ENCODE data around the gene MAN1B1.
"Not testable (repeated sequence)": the region's sequence is repeated elsewhere in the genome, so short reads cannot be mapped to it uniquely, and the experiment has no call there.

Gene MAN1B1

DNA sequence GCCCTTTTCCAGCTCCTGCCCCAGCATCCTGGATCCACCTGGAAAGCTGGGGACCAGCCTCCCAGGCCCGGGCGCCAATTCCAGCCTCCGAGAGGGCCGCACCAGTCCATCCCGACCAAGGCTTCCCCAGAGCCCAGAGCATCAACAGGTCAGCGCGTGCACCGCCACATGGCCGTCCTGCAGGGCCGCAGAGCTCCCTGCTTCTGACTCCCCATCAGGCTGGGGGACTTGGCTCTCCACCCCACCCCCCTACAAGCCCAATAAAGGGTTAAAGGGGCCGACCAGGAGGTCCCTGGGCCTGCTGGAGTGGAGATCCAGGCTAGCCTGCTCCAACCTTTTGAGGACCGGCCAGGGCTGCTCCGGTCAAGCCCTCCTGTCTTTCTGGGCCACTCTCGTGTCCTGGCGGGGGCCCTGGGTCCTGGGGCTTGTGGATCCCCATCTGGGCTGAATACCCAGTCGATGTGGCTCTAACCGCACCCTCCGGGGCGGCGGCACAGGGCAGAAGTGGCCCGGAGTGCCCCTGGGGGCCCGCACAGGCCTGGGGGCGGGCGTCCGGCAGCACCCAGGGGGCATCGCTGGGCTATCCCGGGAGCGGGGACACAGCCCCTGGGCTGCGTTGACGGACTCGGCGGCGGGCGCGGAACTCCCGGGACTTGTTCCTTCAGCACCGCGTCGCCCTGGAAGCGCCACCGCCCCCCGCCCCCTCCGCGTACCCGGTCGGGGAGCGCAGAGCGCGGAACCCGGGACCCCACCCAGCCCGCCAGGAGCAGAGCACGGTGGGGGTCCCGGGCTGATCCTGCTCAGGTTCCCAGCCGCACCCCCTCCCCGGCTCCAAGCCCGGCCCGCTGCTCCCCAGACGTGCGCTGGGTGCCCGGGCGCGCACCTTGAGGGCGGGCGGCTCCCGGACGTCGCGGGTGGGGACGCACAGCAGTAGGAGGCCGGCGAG, 33.5 kb upstream of the MAN1B1 start:
- DNase-seq (ENCODE audit: low read depth in 2 of 2): no peak

DNA sequence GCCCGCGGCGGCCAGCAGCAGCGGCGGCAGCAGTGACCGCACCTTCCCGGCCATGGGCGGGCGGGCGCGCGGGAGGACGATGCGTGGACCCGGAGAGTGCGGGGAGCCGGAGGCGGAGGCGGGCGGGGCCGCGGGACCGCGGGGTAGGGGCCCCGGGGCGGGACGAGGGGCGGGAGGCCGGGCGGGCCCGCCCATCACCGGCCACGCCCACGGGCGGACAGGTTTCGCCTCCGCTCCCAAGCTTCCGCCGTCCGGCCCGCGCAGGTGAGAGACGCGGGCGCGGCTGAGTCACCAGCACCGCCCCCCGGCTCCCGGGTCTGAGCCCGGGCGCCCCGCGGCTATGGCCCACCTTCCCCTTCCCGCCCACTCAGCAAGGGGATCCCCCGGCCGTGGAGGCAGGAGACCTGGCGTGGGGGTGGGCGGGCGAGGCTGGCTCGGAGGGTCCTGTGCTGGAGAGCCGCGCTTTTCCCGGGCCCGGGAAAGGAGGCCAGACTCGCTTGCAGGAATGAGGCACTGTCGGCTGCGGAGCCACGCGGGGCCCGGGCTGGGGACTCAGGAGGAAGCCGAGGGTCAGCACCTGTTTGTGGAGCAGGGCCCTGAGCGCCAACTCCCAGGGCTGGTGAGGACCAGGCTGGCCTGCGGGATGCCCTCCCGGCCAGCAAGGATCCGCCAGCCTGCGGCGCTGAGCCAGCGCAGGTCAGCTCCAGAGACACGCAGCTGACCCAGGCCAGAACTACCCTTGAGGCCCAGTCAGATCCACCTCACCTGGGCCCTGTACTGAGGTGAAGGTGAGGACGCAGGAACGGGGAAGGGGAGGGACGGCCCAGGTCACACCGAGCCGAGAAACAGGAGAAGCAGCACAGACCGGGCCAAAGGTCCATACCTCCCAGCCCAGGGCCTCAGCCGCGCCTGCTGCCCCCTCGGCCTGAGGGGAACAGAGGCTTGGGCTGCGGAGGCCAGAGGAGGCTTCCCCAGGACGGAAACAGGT, 32.5 kb upstream of the MAN1B1 start, which contains the start of gene ENTPD2:
Gene ENTPD2, minus strand, starts transcription at position 118 of the 988 bp plus-strand sequence. Its CDS starts 64 bp downstream, at position 54.
- no peak for DNase-seq (ENCODE audit: low read depth in 2 of 2)

- no peak for DNase-seq (ENCODE audit: low read depth in 2 of 2)
Observed at GRCh38 chr9:137054932-137055384, 31.8 kb upstream of the MAN1B1 start.

GRCh38 chr9:137055385-137056364, 31.1 kb upstream of the MAN1B1 start:
- no peak for DNase-seq (ENCODE audit: low read depth in 2 of 2)

DNA sequence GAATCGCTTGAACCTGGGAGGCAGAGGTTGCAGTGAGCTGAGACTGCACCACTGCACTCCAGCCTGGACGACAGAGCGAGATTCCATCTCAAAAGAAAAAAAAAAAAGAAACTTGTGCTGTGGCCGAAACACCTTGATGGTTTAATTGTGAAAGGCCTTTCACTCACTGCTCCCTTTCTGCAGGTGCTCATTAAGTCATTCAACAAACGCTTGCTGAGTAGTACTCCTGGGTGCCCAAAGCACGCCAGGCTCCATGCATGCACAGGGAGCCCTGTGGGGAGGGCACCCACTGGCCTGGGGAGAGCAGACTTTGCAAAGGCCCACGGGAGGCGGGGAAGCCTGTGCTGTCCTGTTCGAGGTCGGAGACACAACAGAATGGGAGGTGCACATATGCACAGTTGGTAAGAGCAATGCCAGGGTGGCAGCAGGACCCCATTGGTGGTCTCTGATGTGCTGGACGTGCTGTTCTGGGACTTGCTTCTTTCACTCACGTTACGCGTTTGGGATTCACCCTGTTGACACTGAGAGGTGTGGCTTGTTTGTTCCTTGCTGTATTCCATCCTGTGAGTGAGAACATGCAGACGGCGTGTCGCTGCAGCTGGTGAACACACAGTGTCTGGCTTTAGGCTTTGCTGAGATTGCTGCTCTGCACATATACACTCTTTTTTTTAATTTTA, 29.9 kb upstream of the MAN1B1 start:
- DNase-seq (ENCODE audit: low read depth in 2 of 2): no peak

GRCh38 chr9:137057545-137057944, 29.2 kb upstream of the MAN1B1 start:
- DNase-seq (ENCODE audit: low read depth in 2 of 2): no peak

- no peak for DNase-seq (ENCODE audit: low read depth in 2 of 2)
Observed at GRCh38 chr9:137058521-137059234, 28.1 kb upstream of the MAN1B1 start.

DNA sequence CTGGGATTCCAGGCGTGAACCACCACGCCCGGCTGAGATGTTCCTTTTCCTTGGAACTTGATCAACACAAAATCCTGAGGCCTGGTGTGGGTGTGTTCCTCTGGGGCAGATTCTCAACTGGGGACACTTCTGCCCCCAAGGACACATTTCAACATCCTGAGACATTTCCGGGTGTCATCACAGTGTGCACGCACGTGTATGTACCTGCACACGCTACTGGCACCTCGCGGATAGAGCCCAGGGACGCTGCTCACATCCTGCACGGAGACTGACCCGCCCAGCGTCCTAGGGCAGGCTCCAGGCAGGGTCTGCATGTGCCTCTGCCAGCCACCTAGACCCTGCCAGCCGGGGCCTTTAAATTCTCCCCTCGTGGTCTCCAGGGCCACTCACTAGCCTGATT, 24.4 kb upstream of the MAN1B1 start:
- no peak for DNase-seq (ENCODE audit: low read depth in 2 of 2)

GRCh38 chr9:137062798-137063197, 24.0 kb upstream of the MAN1B1 start:
- DNase-seq (ENCODE audit: low read depth in 2 of 2): not testable (repeated sequence)

DNA sequence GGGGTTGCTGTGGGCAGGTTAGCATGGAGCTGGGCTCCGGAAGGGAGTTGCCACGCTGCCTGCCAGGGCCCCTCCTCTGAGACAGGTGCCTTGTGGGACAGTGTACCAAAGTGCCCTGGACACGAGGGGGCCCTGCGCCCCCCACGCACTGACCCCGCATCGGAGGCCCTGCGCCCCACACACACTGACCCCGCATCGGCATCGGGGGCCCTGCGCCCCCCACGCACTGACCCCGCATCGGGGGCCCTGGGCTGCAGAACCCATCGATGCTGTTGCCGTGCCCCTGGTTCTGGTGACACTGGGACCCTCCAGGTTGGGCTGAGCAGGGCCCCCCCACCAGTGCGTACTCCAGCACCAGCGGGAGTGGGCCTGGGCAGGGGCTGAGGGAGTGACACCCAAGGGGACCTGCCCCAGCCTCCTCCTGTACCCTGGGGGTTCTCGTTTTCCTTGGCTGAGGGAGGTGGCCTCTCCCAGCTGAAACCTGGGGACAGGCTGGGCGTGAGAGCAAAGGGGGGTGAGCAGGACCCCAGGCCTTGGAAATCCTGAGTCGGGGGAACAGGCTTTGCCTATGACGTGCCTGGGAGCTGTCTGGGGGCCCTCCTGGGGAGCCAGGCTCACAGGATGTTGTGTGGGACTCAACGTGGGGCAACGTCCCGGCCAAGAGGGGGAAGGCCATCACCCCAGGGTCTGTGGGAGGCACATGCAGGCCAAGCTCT, 23.3 kb upstream of the MAN1B1 start:
- no peak for DNase-seq (ENCODE audit: low read depth in 2 of 2)

- no peak for DNase-seq (ENCODE audit: low read depth in 2 of 2)
Observed at GRCh38 chr9:137064027-137064879, 22.5 kb upstream of the MAN1B1 start.

DNA sequence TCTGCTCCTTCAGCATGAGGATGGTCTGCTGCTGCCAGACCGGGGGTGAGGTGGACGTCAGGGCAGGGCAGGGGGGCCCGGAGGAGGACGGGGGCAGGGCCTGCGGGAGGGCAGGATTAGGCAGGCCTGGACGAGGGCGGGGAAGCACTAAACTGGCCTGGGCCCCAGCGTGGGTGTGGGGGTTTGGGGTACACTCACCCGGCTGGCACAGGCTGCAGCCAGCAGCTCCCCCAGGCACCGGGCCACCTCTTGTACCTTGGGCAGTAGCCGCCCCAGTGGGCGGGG, 22.0 kb upstream of the MAN1B1 start:
- no peak for DNase-seq (ENCODE audit: low read depth in 2 of 2)

GRCh38 chr9:137065336-137065967, 21.3 kb upstream of the MAN1B1 start:
- no peak for DNase-seq (ENCODE audit: low read depth in 2 of 2)

GRCh38 chr9:137066096-137066861, 20.5 kb upstream of the MAN1B1 start:
- DNase-seq (ENCODE audit: low read depth in 2 of 2): no peak

- no peak for DNase-seq (ENCODE audit: low read depth in 2 of 2)
Observed at GRCh38 chr9:137067860-137068538, 18.8 kb upstream of the MAN1B1 start.

Data from fibroblast of skin of left quadriceps (primary cell).